GM12891 (cell line): Measurements from ENCODE around the gene HSPBP1.

Experiments
- POLR2A ChIP-seq: IDR thresholded peaks from 2 replicates; pipeline ENCODE4 v1.6.1; 2011; ENCODE audit warnings: low read depth, low read length, control low read depth
- POLR2AphosphoS5 ChIP-seq: IDR thresholded peaks from 2 replicates; pipeline ENCODE4 v1.6.1; 2011; ENCODE audit warnings: low read depth, low read length, control low read depth
- TAF1 ChIP-seq: IDR thresholded peaks from 2 replicates; pipeline ENCODE4 v1.6.1; 2011; ENCODE audit warnings: low read depth, low read length, control low read depth

DNA sequence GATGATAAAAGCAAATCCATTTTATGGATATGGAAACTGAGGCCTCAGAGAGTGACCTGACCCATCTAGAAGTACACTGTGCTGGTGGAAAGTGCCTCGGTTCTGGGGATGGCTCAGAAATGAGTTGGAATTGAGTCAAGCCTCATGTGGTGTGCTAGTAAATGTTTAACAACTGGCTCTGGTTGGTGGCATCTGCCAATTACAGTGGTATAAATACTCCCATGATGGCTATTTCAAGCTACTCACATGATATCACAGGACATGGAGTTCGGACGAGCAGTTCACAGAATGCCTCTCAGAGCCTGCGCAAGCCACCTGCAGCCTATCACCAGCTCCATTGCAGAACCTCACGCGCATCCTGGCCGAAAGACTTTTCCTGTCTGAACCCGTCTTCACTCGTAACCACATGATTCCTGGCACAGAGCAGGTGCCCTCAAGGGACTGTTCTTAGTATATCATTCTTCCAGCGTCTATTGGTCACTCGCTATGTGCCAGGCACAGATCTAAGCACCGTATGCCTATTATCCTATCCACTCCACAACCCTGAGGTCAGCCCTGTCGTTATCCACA is 36.1 kb upstream of the HSPBP1 start:
- no peak for TF ChIP-seq POLR2A
- no peak for TF ChIP-seq TAF1
- TF ChIP-seq POLR2AphosphoS5 = no peak
